ENCODE measurements around the gene MMP25.

DNA sequence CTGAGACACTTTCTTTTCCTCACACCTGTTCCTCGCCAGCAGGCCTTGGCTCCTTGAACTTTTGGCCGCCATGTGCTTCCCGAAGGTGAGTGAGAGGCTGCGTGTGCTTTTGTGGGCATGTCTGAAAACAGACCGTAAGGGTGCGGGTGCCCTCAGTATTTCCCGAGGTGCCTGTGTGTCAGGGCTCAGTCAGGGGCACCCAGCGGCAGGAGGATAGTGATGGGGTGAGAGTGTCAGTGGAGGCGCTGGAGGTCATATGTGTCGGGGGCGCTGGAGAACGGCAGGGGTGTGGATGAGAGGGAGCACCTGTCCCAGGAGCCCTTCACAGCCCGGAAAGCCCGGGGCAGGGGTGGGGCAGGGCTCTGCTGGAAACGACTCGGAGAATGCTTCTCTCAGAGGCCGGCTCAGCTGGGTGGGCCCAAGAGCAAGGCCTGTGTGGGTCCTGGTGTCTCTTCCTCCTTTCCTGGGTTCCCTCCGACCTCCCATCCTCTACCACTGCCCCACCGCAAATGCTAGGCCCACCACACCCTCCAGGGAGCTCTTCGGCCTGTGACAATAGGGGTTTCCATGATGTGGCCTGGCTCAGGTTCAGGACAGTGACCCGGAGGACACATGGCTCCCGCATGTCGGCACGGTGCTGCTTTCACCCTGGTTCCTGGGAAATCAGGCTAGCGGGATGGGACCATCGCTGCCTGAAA, 19.5 kb downstream of the MMP25 start:
- TF ChIP-seq POLR2A (IDR thresholded peaks at IDR 0.05), result no peak
- no peak for TF ChIP-seq CTCF (IDR thresholded peaks at IDR 0.05)
